ENCODE measurements around the gene TRAPPC6A.

The TRAPPC6A gene

GRCh38 chr19:45177817-45178261 is at the start of gene TRAPPC6A:
Gene TRAPPC6A, minus strand, starts transcription at chr19:45178237. Its CDS starts 19 bp downstream, at chr19:45178218.
- POLR2A ChIA-PET: interaction anchor here (0.6 to 2.5 kb wide), 12 partner anchors 9 to 307 kb away, joined by 3 to 9 read pairs (median 4); partner anchors contain the start of genes CLASRP and PPP1R37
- no peak for DNase-seq (ENCODE audit: extremely low spot score)
- CTCF ChIA-PET: interaction anchor here (0.7 kb wide), 1 partner anchor 37 kb away, joined by 4 read pairs; no protein-coding TSS in a partner anchor
- no peak for TF ChIP-seq LEF1 (IDR thresholded peaks at IDR 0.05; ENCODE audit: borderline replicate concordance)
- TF ChIP-seq FOXK2 (IDR thresholded peaks at IDR 0.05): no peak
- TF ChIP-seq BHLHE40 (IDR thresholded peaks at IDR 0.05; ENCODE audit: borderline replicate concordance): no peak
- TF ChIP-seq SUZ12 (IDR thresholded peaks at IDR 0.05): no peak
- TF ChIP-seq CTBP1 (IDR thresholded peaks at IDR 0.05; ENCODE audit: borderline replicate concordance): no peak
- TF ChIP-seq ZNF384 (IDR thresholded peaks at IDR 0.05): no peak
- no peak for TF ChIP-seq FOXM1 (IDR thresholded peaks at IDR 0.05; ENCODE audit: borderline replicate concordance)
- TF ChIP-seq ARNT (IDR thresholded peaks at IDR 0.05): no peak
- TF ChIP-seq FOXA1 (IDR thresholded peaks at IDR 0.05): no peak
- TF ChIP-seq NFRKB (IDR thresholded peaks at IDR 0.05): no peak
- no peak for TF ChIP-seq SP1 (IDR thresholded peaks at IDR 0.05)
- TF ChIP-seq, protein P1, sequence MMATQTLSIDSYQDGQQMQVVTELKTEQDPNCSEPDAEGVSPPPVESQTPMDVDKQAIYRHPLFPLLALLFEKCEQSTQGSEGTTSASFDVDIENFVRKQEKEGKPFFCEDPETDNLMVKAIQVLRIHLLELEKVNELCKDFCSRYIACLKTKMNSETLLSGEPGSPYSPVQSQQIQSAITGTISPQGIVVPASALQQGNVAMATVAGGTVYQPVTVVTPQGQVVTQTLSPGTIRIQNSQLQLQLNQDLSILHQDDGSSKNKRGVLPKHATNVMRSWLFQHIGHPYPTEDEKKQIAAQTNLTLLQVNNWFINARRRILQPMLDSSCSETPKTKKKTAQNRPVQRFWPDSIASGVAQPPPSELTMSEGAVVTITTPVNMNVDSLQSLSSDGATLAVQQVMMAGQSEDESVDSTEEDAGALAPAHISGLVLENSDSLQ (IDR thresholded peaks at IDR 0.05): no peak

DNA sequence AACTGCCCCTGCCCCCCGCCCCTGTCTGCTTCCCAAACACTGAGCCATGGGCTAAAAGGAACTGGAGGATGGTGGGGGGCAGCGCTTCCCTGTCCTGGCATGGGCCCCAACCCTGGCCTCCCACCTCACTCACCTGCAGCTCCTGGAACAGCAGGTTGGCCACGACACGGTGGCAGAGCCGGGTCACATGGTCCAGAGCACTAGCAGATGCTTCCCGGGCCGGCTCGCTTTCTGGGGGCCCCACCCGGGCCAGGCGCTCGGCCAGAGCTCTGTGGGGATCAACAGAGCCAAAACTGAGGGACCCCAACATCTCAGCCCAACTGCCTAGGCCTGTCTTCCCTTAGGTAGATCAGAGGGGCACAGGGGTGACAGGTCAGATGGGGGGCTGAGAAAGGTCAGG is 46.6 kb upstream of the TRAPPC6A start:
- POLR2A ChIA-PET: no interaction called here
- no peak for TF ChIP-seq ZNF384 (IDR thresholded peaks at IDR 0.05)
- TF ChIP-seq BHLHE40 (IDR thresholded peaks at IDR 0.05; ENCODE audit: borderline replicate concordance): no peak
- no peak for TF ChIP-seq FOXK2 (IDR thresholded peaks at IDR 0.05)
- no peak for TF ChIP-seq LEF1 (IDR thresholded peaks at IDR 0.05; ENCODE audit: borderline replicate concordance)
- no peak for TF ChIP-seq FOXA1 (IDR thresholded peaks at IDR 0.05)
- no peak for TF ChIP-seq L3MBTL2 (conservative IDR thresholded peaks at IDR 0.05)
- no peak for TF ChIP-seq NFRKB (IDR thresholded peaks at IDR 0.05)
- TF ChIP-seq SP1 (IDR thresholded peaks at IDR 0.05): no peak
- no peak for TF ChIP-seq TARDBP (IDR thresholded peaks at IDR 0.05)
- TF ChIP-seq SUZ12 (IDR thresholded peaks at IDR 0.05): no peak
- no peak for TF ChIP-seq ARNT (IDR thresholded peaks at IDR 0.05)
- no peak for TF ChIP-seq CTBP1 (IDR thresholded peaks at IDR 0.05; ENCODE audit: borderline replicate concordance)
- TF ChIP-seq, protein P1 (IDR thresholded peaks at IDR 0.05): no peak
- TF ChIP-seq ELF4 (IDR thresholded peaks at IDR 0.05): no peak
- DNase-seq (ENCODE audit: extremely low spot score): no peak
- CTCF ChIA-PET: no interaction called here

- POLR2A ChIA-PET: no interaction called here
- TF ChIP-seq NFRKB (IDR thresholded peaks at IDR 0.05) (no peak), LEF1 (IDR thresholded peaks at IDR 0.05; ENCODE audit: borderline replicate concordance) (no peak), FOXK2 (IDR thresholded peaks at IDR 0.05) (no peak), L3MBTL2 (conservative IDR thresholded peaks at IDR 0.05) (no peak), ELF4 (IDR thresholded peaks at IDR 0.05) (no peak), ARNT (IDR thresholded peaks at IDR 0.05) (no peak), HDGF (IDR thresholded peaks at IDR 0.05; ENCODE audit: borderline replicate concordance) (no peak), CTBP1 (IDR thresholded peaks at IDR 0.05; ENCODE audit: borderline replicate concordance) (no peak), ZNF384 (IDR thresholded peaks at IDR 0.05) (no peak), BHLHE40 (IDR thresholded peaks at IDR 0.05; ENCODE audit: borderline replicate concordance) (no peak), TARDBP (IDR thresholded peaks at IDR 0.05) (no peak), FOXM1 (IDR thresholded peaks at IDR 0.05; ENCODE audit: borderline replicate concordance) (no peak), SP1 (IDR thresholded peaks at IDR 0.05) (no peak), FOXA1 (IDR thresholded peaks at IDR 0.05) (no peak), SUZ12 (IDR thresholded peaks at IDR 0.05) (no peak)
- TF ChIP-seq, protein P1 (IDR thresholded peaks at IDR 0.05): no peak
- no peak for DNase-seq (ENCODE audit: extremely low spot score)
- CTCF ChIA-PET: interaction anchor here (0.7 kb wide), 1 partner anchor 108 kb away, joined by 3 read pairs; no protein-coding TSS in a partner anchor
Measured at GRCh38 chr19:45223879-45224278, 45.8 kb upstream of the TRAPPC6A start.

DNA sequence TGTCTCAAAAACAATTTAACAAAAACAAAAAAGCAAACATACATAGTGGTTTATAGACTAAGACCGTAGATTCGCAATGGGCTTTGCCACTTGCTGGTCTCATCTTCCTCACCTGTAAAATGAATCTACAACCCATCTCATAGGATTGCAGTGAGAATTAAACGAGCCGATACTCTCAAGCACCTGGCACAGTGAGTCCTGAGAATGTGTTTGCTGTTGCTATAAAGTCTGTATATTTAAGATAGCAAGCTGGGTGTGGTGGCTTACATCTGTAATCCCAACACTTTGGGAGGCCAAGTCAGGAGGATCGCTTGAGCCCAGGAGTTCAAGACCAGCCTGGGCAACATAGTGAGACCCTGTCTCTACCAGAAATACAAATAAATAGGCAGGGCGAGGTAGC is 44.7 kb upstream of the TRAPPC6A start:
- TF ChIP-seq SUZ12 (IDR thresholded peaks at IDR 0.05): no peak
- no peak for TF ChIP-seq LEF1 (IDR thresholded peaks at IDR 0.05; ENCODE audit: borderline replicate concordance)
- TF ChIP-seq ZNF384 (IDR thresholded peaks at IDR 0.05): no peak
- TF ChIP-seq FOXM1 (IDR thresholded peaks at IDR 0.05; ENCODE audit: borderline replicate concordance): no peak
- TF ChIP-seq ARNT (IDR thresholded peaks at IDR 0.05): no peak
- TF ChIP-seq HDGF (IDR thresholded peaks at IDR 0.05; ENCODE audit: borderline replicate concordance): no peak
- TF ChIP-seq ELF4 (IDR thresholded peaks at IDR 0.05): no peak
- TF ChIP-seq FOXK2 (IDR thresholded peaks at IDR 0.05): no peak
- TF ChIP-seq FOXA1 (IDR thresholded peaks at IDR 0.05): no peak
- TF ChIP-seq L3MBTL2 (conservative IDR thresholded peaks at IDR 0.05): no peak
- ChIA-PET POLR2A (no interaction called here), CTCF (no interaction called here)
- no peak for DNase-seq (ENCODE audit: extremely low spot score)

DNA sequence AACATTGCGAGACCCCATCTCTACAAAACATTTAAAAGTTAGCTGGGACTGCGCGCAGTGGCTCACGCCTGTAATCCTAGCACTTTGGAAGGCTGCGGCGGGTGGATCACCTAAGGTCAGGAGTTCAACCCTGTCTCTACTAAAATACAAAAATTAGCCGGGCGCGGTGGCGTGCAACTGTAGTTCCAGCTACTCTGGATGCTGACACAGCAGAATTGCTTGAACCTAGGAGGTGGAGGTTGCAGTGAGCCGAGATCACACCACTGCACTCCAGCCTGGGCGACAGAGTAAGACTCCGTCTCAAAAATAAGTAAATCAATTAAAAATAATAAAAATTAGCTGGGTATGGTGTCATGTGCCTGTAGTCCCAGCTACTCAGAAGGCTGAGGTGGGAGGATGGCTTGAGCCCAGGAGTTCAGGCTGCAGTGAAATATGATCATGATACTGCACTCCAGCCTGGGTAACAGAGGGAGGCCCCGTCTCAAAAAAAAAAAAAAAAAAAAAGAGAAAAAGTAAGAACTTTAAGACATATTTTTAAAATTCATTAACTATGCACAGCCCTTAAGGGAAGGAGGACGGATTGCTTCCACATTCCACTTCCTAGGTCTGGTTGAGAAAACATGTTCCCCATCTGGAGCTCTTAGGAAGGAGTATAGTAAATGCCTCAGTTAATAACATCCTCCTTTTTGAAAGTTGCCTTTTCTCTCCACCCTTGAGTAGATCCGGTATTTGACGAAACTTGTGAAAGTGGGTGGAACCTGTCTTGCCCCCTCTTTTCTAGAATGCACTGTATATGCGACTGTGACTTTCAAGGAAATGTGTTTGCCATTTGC is 41.1 kb upstream of the TRAPPC6A start:
- CTCF ChIA-PET: interaction anchor here (0.7 kb wide), 1 partner anchor 56 kb away, joined by 3 read pairs; no protein-coding TSS in a partner anchor
- TF ChIP-seq ARNT (IDR thresholded peaks at IDR 0.05) (no peak), HDGF (IDR thresholded peaks at IDR 0.05; ENCODE audit: borderline replicate concordance) (no peak), ZNF384 (IDR thresholded peaks at IDR 0.05) (0 out of 2 replicates have a peak, but pooled peaks have one; percentile 45)
- POLR2A ChIA-PET: no interaction called here
- DNase-seq (ENCODE audit: extremely low spot score): no peak

DNA sequence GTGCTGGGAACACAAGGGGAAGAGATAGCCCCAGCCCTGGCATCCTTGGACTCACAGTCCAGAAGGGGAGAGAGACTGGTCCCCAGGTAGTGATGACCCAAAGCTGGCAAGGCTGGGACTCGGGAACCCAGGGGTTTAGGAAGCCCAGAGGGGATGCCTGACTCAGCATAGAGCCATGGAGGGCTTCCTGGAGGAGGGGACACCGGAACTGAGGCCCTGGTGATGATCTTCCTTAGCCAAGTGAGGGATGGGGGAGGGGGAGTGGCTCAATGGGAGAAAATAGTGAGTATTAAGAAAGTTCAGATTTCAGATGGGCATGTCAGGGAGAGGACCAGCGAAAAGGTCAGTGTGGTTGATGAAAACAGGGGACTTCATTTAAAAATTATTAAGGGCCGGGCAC is 40.4 kb upstream of the TRAPPC6A start:
- POLR2A ChIA-PET: no interaction called here

More for the DNA sequence above, 40.4 kb upstream of the TRAPPC6A start:
- no peak for DNase-seq (ENCODE audit: extremely low spot score)
- TF ChIP-seq FOXA1 (IDR thresholded peaks at IDR 0.05): no peak
- no peak for TF ChIP-seq ZNF384 (IDR thresholded peaks at IDR 0.05)
- TF ChIP-seq FOXK2 (IDR thresholded peaks at IDR 0.05): no peak
- TF ChIP-seq ARNT (IDR thresholded peaks at IDR 0.05): no peak
- TF ChIP-seq CTBP1 (IDR thresholded peaks at IDR 0.05; ENCODE audit: borderline replicate concordance): no peak
- TF ChIP-seq HDGF (IDR thresholded peaks at IDR 0.05; ENCODE audit: borderline replicate concordance): no peak
- no peak for TF ChIP-seq FOXM1 (IDR thresholded peaks at IDR 0.05; ENCODE audit: borderline replicate concordance)
- CTCF ChIA-PET: interaction anchor here (0.7 kb wide), 1 partner anchor 57 kb away, joined by 3 read pairs; no protein-coding TSS in a partner anchor
